ENCODE results near the gene SCYGR7.

- TF ChIP-seq POLR2A (IDR thresholded peaks at IDR 0.05) (no peak), CTCF (IDR thresholded peaks at IDR 0.05) (no peak)
Measured at GRCh38 chr2:227772932-227773331, 44.8 kb downstream of the SCYGR7 start.

All from vagina (tissue), 2 donors.